HEK293 (cell line): ENCODE results near the gene PIP5K1C.

ENCODE experiments used
- CTCF ChIA-PET: fragments of 350-600 bp; formaldehyde crosslinking; extraction: SDS; loops from one replicate; lab custom pipeline; 2021; ENCODE audit warnings: antibody characterized with exemption; lab: Yijun Ruan, JAX
- POLR2A ChIA-PET: fragments of 300-600 bp; formaldehyde crosslinking; extraction: SDS; loops from one replicate; lab custom pipeline; 2020; ENCODE audit warnings: antibody characterized with exemption, inconsistent platforms; lab: Yijun Ruan, JAX
- H3K27ac ChIP-seq: fragments of 200-500 bp; sonication (Bioruptor generic); 2 replicates; pipeline ENCODE4 v1.5.1; 2014; ENCODE audit warnings: low read depth, low read length, control low read depth, inconsistent platforms; ENCODE audit errors: extremely low read depth
- H3K36me3 ChIP-seq, 2 experiments: fragments of 200-500 bp in 1 of 2; sonication (Bioruptor generic) in 1 of 2; 1 replicate in 1 of 2; 2 replicates in 1 of 2; pipeline ENCODE4 v1.5.1; 2014 to 2017; ENCODE audit warnings: inconsistent platforms in 2 of 2, low read length in 2 of 2; ENCODE audit not compliant: control insufficient read depth in 2 of 2, insufficient read depth in 1 of 2
- H3K4me1 ChIP-seq: fragments of 200-500 bp; sonication (Bioruptor generic); 2 replicates; pipeline ENCODE4 v1.5.1; 2014; ENCODE audit warnings: mild to moderate bottlenecking, low read length, inconsistent platforms; ENCODE audit not compliant: control insufficient read depth, insufficient read depth
- H3K4me3 ChIP-seq: 2 replicates; pipeline ENCODE4 v1.5.1; 2011; ENCODE audit warnings: low read depth, mild to moderate bottlenecking, control low read depth, low read length, moderate library complexity
- H3K9me3 ChIP-seq: fragments of 200-500 bp; sonication (Bioruptor generic); 2 replicates; pipeline ENCODE4 v1.5.1; 2014; ENCODE audit warnings: low read depth, low read length, inconsistent platforms; ENCODE audit not compliant: control insufficient read depth, insufficient read depth
- BCL11A ChIP-seq: fragments of 450-650 bp; formaldehyde crosslinking; IDR thresholded peaks from 2 replicates; pipeline ENCODE4 v1.5.1; 2016; ENCODE audit warnings: low read depth, missing biosample characterization, missing genetic modification characterization
- FEZF1 ChIP-seq: fragments of 450-650 bp; formaldehyde crosslinking; IDR thresholded peaks from 2 replicates; pipeline ENCODE4 v1.5.1; 2016; ENCODE audit warnings: missing biosample characterization, missing genetic modification characterization
- GLIS1 ChIP-seq: fragments of 450-650 bp; formaldehyde crosslinking; IDR thresholded peaks from 2 replicates; pipeline ENCODE4 v1.5.1; 2016; ENCODE audit warnings: missing biosample characterization, missing genetic modification characterization
- HOXC10 ChIP-seq: sonication (generic); formaldehyde crosslinking; IDR thresholded peaks from 2 replicates; pipeline ENCODE4 v1.8.1; 2023; ENCODE audit warnings: mild to moderate bottlenecking, missing genetic modification reagents
- HOXD13 ChIP-seq: sonication (generic); formaldehyde crosslinking; IDR thresholded peaks from 2 replicates; pipeline ENCODE4 v1.8.0; 2022; ENCODE audit warnings: missing genetic modification reagents, borderline replicate concordance
- MEIS1 ChIP-seq: sonication (generic); formaldehyde crosslinking; IDR thresholded peaks from 2 replicates; pipeline ENCODE4 v1.8.1; 2022; ENCODE audit warnings: missing genetic modification reagents, mild to moderate bottlenecking, borderline replicate concordance
- ZFHX2 ChIP-seq: fragments of 450-650 bp; formaldehyde crosslinking; conservative IDR thresholded peaks from 2 replicates; pipeline ENCODE4 v1.5.1; 2016; ENCODE audit warnings: missing biosample characterization, missing genetic modification characterization
- ZNF24 ChIP-seq: fragments of 450-650 bp; formaldehyde crosslinking; IDR thresholded peaks from 2 replicates; pipeline ENCODE4 v1.5.1; 2016; ENCODE audit warnings: missing biosample characterization, missing genetic modification characterization
- ZNF423 ChIP-seq: fragments of 450-650 bp; formaldehyde crosslinking; IDR thresholded peaks from 2 replicates; pipeline ENCODE4 v1.5.1; 2016; ENCODE audit warnings: missing biosample characterization, missing genetic modification characterization
- ZNF600 ChIP-seq: fragments of 450-650 bp; formaldehyde crosslinking; IDR thresholded peaks from 2 replicates; pipeline ENCODE4 v1.5.1; 2016; ENCODE audit warnings: missing biosample characterization, missing genetic modification characterization
- ZNF623 ChIP-seq: fragments of 450-650 bp; formaldehyde crosslinking; IDR thresholded peaks from 2 replicates; pipeline ENCODE4 v1.5.1; 2016; ENCODE audit warnings: missing biosample characterization, missing genetic modification characterization
- TF ChIP-seq, protein P1 (sequence below): fragments of 450-650 bp; formaldehyde crosslinking; IDR thresholded peaks from 2 replicates; pipeline ENCODE4 v1.5.1; 2016; ENCODE audit warnings: missing biosample characterization, missing genetic modification characterization
- TF ChIP-seq, protein P2 (sequence below): fragments of 450-650 bp; formaldehyde crosslinking; IDR thresholded peaks from 2 replicates; pipeline ENCODE4 v1.5.1; 2016; ENCODE audit warnings: missing biosample characterization, missing genetic modification characterization
- TF ChIP-seq, protein P3 (sequence below): fragments of 450-650 bp; IDR thresholded peaks from 2 replicates; pipeline ENCODE4 v1.5.1; 2018; ENCODE audit warnings: missing biosample characterization, mild to moderate bottlenecking, missing genetic modification characterization

PIP5K1C gene

DNA sequence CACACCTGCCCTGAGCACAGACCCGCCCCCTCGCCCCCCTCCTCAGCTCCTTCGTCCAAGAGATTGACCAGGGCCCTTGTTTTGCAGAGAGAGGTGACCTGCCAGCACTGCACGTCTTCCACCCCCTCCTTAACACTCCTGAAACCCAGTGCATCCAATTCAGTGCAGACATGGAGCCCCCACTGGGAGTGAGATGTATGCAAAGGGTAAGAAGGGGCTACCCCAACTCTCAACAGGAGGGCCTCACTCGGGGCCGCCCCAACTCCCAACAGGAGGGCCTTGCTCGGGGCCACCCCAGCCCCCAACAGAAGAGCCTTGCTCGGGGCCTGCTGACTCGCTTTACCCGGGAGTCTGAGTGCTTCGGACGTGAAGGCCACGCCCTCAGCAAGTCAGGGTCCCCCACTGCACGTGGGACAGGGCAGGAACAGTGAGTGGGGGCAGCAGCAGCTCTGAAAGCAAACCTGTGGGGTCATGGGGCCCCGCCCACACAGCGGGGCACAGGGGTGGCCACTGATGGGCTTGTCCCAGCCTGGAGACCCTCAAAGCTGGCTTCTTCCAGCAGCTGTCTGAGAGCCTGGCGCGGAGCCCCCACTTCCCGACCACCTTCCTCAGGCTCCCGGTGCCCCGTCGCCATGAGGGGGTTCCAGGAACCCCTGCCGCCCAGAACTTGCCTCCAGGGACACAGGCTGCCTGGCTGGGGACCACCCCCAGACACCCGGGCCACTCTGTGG, 79.3 kb downstream of the PIP5K1C start:
- no peak overlapping the region for H3K27ac ChIP-seq
- H3K36me3 ChIP-seq: peaks cover 0 to 31% of the 10 kb centered on the region in 2 experiments; a peak in 2 of 3 replicates
- TF ChIP-seq, protein P1, sequence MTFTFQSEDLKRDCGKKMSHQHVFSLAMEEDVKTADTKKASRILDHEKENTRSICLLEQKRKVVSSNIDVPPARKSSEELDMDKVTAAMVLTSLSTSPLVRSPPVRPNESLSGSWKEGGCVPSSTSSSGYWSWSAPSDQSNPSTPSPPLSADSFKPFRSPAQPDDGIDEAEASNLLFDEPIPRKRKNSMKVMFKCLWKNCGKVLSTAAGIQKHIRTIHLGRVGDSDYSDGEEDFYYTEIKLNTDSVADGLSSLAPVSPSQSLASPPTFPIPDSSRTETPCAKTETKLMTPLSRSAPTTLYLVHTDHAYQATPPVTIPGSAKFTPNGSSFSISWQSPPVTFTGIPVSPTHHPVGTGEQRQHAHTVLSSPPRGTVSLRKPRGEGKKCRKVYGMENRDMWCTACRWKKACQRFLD (tag by site-specific recombination): no peak
- no peak for TF ChIP-seq ZNF623 (tag by site-specific recombination)
- TF ChIP-seq ZNF24 (tag by site-specific recombination): no peak
- TF ChIP-seq, protein P2, sequence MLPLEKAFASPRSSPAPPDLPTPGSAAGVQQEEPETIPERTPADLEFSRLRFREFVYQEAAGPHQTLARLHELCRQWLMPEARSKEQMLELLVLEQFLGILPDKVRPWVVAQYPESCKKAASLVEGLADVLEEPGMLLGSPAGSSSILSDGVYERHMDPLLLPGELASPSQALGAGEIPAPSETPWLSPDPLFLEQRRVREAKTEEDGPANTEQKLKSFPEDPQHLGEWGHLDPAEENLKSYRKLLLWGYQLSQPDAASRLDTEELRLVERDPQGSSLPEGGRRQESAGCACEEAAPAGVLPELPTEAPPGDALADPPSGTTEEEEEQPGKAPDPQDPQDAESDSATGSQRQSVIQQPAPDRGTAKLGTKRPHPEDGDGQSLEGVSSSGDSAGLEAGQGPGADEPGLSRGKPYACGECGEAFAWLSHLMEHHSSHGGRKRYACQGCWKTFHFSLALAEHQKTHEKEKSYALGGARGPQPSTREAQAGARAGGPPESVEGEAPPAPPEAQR (tag by site-specific recombination): no peak
- TF ChIP-seq HOXC10 (CRISPR knock-in tag): no peak
- TF ChIP-seq BCL11A (tag by site-specific recombination): no peak
- no peak for TF ChIP-seq ZFHX2 (tag by site-specific recombination)
- TF ChIP-seq MEIS1 (CRISPR knock-in tag): no peak
- TF ChIP-seq HOXD13: no peak
- H3K4me3 ChIP-seq: no peak overlapping the region
- ChIA-PET POLR2A (no interaction called here), CTCF (interaction anchor here (0.6 to 0.8 kb wide), 3 partner anchors 33 to 98 kb away, joined by 3 to 6 read pairs (median 4); no protein-coding TSS in a partner anchor)
- peaks cover 2% of the 10 kb centered on the region; the same call in 1 of the 2 replicates for H3K4me1 ChIP-seq
- H3K9me3 ChIP-seq: no peaks in the 10 kb centered on the region

DNA sequence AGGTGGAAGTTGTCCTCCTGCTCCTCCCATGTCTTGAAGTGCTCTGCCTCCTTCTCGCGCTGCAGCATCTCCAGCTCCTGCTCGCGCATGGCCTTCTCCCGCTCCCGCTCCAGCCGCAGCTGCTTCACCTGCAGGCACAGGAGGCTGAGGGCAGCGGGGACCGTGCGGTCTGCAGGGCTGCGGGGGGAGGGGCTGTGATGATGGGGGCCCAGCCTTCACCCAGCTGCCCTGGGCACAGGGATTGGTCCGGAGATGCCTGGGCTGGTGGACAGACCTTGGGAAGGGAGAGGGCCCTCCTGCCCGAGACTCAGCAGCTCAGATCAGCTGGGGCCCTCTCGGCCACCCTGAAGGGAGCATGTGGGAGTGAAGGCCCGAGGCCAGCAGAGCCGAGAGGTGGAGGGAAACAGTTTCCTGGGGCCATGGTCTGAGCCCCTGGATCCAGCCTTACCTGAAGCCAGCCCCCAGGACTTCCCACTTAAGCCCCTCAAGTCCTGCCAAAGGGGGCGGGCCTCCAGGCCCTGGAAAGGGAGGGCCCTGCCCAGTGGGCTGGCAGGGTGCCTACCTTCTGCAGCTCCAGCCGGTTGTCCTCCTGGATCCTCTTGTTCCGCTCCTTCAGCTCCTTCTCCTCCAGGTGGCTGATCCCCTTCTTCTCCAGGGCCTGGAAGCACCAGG, 80.0 kb downstream of the PIP5K1C start:
- POLR2A ChIA-PET: no interaction called here
- Histone ChIP-seq H3K27ac (no peak overlapping the region), H3K36me3 (peaks cover 0 to 33% of the 10 kb centered on the region in 2 experiments; a peak in 2 of 3 replicates)
- CTCF ChIA-PET: interaction anchor here (0.8 to 1.2 kb wide), 2 partner anchors 13 to 74 kb away, joined by 4 to 6 read pairs; no protein-coding TSS in a partner anchor
- TF ChIP-seq ZNF600 (peak; percentile 79), ZNF423 (no peak)
- TF ChIP-seq, protein P3, sequence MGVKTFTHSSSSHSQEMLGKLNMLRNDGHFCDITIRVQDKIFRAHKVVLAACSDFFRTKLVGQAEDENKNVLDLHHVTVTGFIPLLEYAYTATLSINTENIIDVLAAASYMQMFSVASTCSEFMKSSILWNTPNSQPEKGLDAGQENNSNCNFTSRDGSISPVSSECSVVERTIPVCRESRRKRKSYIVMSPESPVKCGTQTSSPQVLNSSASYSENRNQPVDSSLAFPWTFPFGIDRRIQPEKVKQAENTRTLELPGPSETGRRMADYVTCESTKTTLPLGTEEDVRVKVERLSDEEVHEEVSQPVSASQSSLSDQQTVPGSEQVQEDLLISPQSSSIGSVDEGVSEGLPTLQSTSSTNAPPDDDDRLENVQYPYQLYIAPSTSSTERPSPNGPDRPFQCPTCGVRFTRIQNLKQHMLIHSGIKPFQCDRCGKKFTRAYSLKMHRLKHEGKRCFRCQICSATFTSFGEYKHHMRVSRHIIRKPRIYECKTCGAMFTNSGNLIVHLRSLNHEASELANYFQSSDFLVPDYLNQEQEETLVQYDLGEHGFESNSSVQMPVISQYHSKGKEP (tag by site-specific recombination): 0 out of 2 replicates have a peak, but pooled peaks have one; percentile 40
- TF ChIP-seq, all 188 proteins: peak for 2
- peaks cover 2% of the 10 kb centered on the region; the same call in 1 of the 2 replicates for H3K4me1 ChIP-seq
- H3K9me3 ChIP-seq: no peaks in the 10 kb centered on the region
- H3K4me3 ChIP-seq: no peak overlapping the region

DNA sequence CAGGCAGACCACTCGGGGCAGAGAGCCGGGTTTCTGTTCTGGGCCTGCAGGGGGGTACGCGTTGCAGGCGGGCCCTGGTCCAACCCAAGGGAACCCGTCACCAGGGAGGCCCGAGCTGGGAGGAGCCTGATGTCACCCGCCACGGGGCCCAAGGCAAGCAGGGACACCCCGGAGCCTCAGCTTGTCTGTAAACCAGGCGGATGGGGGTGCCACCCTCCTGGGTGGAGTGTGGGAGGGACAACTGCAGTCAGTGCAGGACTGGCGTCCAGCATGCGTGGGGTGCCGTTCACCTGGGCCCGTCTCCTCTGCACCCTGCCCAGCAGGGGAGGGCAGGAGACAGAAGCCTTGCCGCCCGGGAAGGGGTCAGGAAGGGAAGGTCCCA, 80.6 kb downstream of the PIP5K1C start:
- TF ChIP-seq GLIS1 (tag by site-specific recombination): peak; percentile 41; the same call in 1 of the 2 replicates
- no peak for TF ChIP-seq FEZF1
- no peak overlapping the region for H3K4me3 ChIP-seq
- H3K36me3 ChIP-seq: peaks cover 0 to 35% of the 10 kb centered on the region in 2 experiments; a peak in 2 of 3 replicates
- no peak overlapping the region for H3K27ac ChIP-seq
- CTCF ChIA-PET: interaction anchor here (0.8 to 1.2 kb wide), 3 partner anchors 12 to 46 kb away, joined by 3 to 4 read pairs (median 4); partner anchors contain the start of gene GIPC3
- POLR2A ChIA-PET: no interaction called here
- H3K4me1 ChIP-seq: peaks cover 2% of the 10 kb centered on the region; the same call in 1 of the 2 replicates
- H3K9me3 ChIP-seq: no peaks in the 10 kb centered on the region
